Liver (tissue), 3 donors: Measurements from ENCODE around the gene LAMP1.

Experiments
- CTCF ChIP-seq: fragments of 150-350 bp; IDR thresholded peaks from 2 replicates; pipeline ENCODE4 v1.5.1; 2017; ENCODE audit warnings: improper control_type of control experiment, low read depth, low read length; ENCODE audit not compliant: missing input control
- EGR1 ChIP-seq, 2 donors: IDR thresholded peaks; 2 replicates each; pipeline ENCODE4 v1.6.1; 2016 to 2018; ENCODE audit warnings: antibody characterized with exemption in 2 of 2, low read depth in 2 of 2
- FOXA2 ChIP-seq: IDR thresholded peaks from 2 replicates; pipeline ENCODE4 v1.6.1; 2016; ENCODE audit warnings: antibody characterized with exemption
- JUND ChIP-seq, 2 donors: IDR thresholded peaks; 2 replicates each; pipeline ENCODE4 v1.6.1; 2016; ENCODE audit warnings: antibody characterized with exemption in 2 of 2
- MAX ChIP-seq: IDR thresholded peaks from 2 replicates; pipeline ENCODE4 v1.6.1; 2016; ENCODE audit warnings: antibody characterized with exemption
- RAD21 ChIP-seq, 2 donors: IDR thresholded peaks; 2 replicates each; pipeline ENCODE4 v1.6.1; 2016; ENCODE audit warnings: antibody characterized with exemption in 2 of 2, mild to moderate bottlenecking in 2 of 2
- REST ChIP-seq: IDR thresholded peaks from 2 replicates; pipeline ENCODE4 v1.6.1; 2016; ENCODE audit warnings: antibody characterized with exemption, mild to moderate bottlenecking
- RXRA ChIP-seq, 2 donors: IDR thresholded peaks; 2 replicates each; pipeline ENCODE4 v1.6.1; 2017 to 2018; ENCODE audit warnings: antibody characterized with exemption in 2 of 2, mild to moderate bottlenecking in 1 of 2
- SP1 ChIP-seq: IDR thresholded peaks from 2 replicates; pipeline ENCODE4 v1.6.1; 2018; ENCODE audit warnings: antibody characterized with exemption, mild to moderate bottlenecking
- TAF1 ChIP-seq: conservative IDR thresholded peaks from 2 replicates; pipeline ENCODE4 v1.6.1; 2016; ENCODE audit warnings: antibody characterized with exemption, mild to moderate bottlenecking
- YY1 ChIP-seq: IDR thresholded peaks from 2 replicates; pipeline ENCODE4 v1.6.1; 2016; ENCODE audit warnings: antibody characterized with exemption, mild to moderate bottlenecking
- ZBTB33 ChIP-seq: IDR thresholded peaks from 2 replicates; pipeline ENCODE4 v1.6.1; 2016; ENCODE audit warnings: antibody characterized with exemption
- donor health status: healthy.
- donor health status: healthy.

- TF ChIP-seq CTCF, result no peak
- no peak for TF ChIP-seq JUND (IDR thresholded peaks at IDR 0.05)
- TF ChIP-seq ZBTB33, result no peak
- no peak for TF ChIP-seq TAF1
- no peak for TF ChIP-seq RXRA (IDR thresholded peaks at IDR 0.05)
- TF ChIP-seq YY1, result no peak
- TF ChIP-seq SP1, result no peak
- no peak for TF ChIP-seq REST
- TF ChIP-seq RAD21 (IDR thresholded peaks at IDR 0.05), result no peak
- no peak for TF ChIP-seq MAX
- no peak for TF ChIP-seq EGR1 (IDR thresholded peaks at IDR 0.05; ENCODE audit: low read depth in 2 of 2)
- TF ChIP-seq FOXA2, result no peak
Observed at GRCh38 chr13:113353254-113353653, 56.2 kb downstream of the LAMP1 start.
